GM23248 (cell line): ENCODE data around the gene CD1C. TPM values are rescaled to one million over a fixed set of nuclear protein-coding genes. Genes with fewer than 3 reads are reported as not detected.

ENCODE experiments used
- DNase-seq: peaks from one replicate; pipeline ENCODE4 v3.0.0-alpha.2; 2015
- H2AFZ ChIP-seq: fragments of 200-600 bp; sonication (generic); 2 replicates; pipeline ENCODE4 v1.6.1; 2016; ENCODE audit warnings: antibody characterized with exemption
- H3F3A ChIP-seq: fragments of 200-600 bp; sonication (generic); 2 replicates; pipeline ENCODE4 v1.6.1; 2016; ENCODE audit warnings: mild to moderate bottlenecking, antibody characterized with exemption, mixed run types; ENCODE audit not compliant: insufficient read depth
- H3K27ac ChIP-seq: fragments of 200-600 bp; sonication (generic); 2 replicates; pipeline ENCODE4 v1.5.1; 2016; ENCODE audit warnings: mild to moderate bottlenecking
- H3K27me3 ChIP-seq: fragments of 200-600 bp; sonication (generic); replicated peaks from 2 replicates; pipeline ENCODE4 v1.6.1; 2016; ENCODE audit warnings: mild to moderate bottlenecking; ENCODE audit not compliant: insufficient read depth
- H3K36me3 ChIP-seq: fragments of 200-600 bp; sonication (generic); 2 replicates; pipeline ENCODE4 v1.6.1; 2016; ENCODE audit warnings: low read depth, mild to moderate bottlenecking
- H3K4me1 ChIP-seq: fragments of 200-600 bp; sonication (generic); 2 replicates; pipeline ENCODE4 v1.6.1; 2016; ENCODE audit warnings: mild to moderate bottlenecking; ENCODE audit not compliant: insufficient read depth
- H3K4me2 ChIP-seq: fragments of 200-600 bp; sonication (generic); one replicate; pipeline ENCODE4 v1.6.1; 2016; ENCODE audit warnings: mild to moderate bottlenecking; ENCODE audit not compliant: unreplicated experiment
- H3K4me3 ChIP-seq: fragments of 200-600 bp; sonication (generic); 2 replicates; pipeline ENCODE4 v1.5.1; 2016; ENCODE audit warnings: mild to moderate bottlenecking
- H3K79me2 ChIP-seq: fragments of 200-600 bp; sonication (generic); 2 replicates; pipeline ENCODE4 v1.6.1; 2016; ENCODE audit warnings: mild to moderate bottlenecking; ENCODE audit not compliant: insufficient read depth
- H3K9ac ChIP-seq: fragments of 200-600 bp; sonication (generic); 2 replicates; pipeline ENCODE4 v1.6.1; 2016; ENCODE audit warnings: mild to moderate bottlenecking
- H3K9me2 ChIP-seq: fragments of 200-600 bp; sonication (generic); 2 replicates; pipeline ENCODE4 v1.6.1; 2016; ENCODE audit warnings: mixed run types, mild to moderate bottlenecking, moderate library complexity; ENCODE audit not compliant: insufficient read depth
- H3K9me3 ChIP-seq: fragments of 200-600 bp; sonication (generic); one replicate; pipeline ENCODE4 v1.6.1; 2017; ENCODE audit warnings: low read depth
- H4K20me1 ChIP-seq: fragments of 200-600 bp; sonication (generic); 2 replicates; pipeline ENCODE4 v1.6.0; 2016; ENCODE audit not compliant: insufficient read depth
- EZH2 ChIP-seq: fragments of 200-600 bp; sonication (generic); IDR thresholded peaks from 2 replicates; pipeline ENCODE4 v1.6.1; 2018; ENCODE audit warnings: antibody characterized with exemption, mild to moderate bottlenecking; ENCODE audit not compliant: insufficient read depth, poor library complexity, severe bottlenecking
- EZH2phosphoT487 ChIP-seq: fragments of 200-600 bp; sonication (generic); IDR thresholded peaks from 2 replicates; pipeline ENCODE4 v1.6.1; 2018; ENCODE audit warnings: antibody characterized with exemption, moderate library complexity, mild to moderate bottlenecking, low read depth; ENCODE audit not compliant: insufficient read depth
- WGBS, 2 experiments: methylation state at CpG; one replicate each; pipeline ENCODE4 v1.1.6; 2015 to 2017; ENCODE audit warnings: low lambda C conversion rate in 2 of 2, low coverage in 1 of 2; ENCODE audit errors: missing lambda C conversion rate in 2 of 2; 5-methylcytosine and 5-hydroxymethylcytosine counted together
- in situ Hi-C: fragments of 300-500 bp; cut with MboI; formaldehyde crosslinking; loops from 2 replicates; pipeline ENCODE4 v1.15.0; 2020
- polyA plus RNA-seq: library from polyadenylated mRNA; unstranded; fragments of >200 nt; fragmentation: Nextera tagmentation; extraction: Ambion mirVana; gene quantifications from 2 replicates; pipeline ENCODE4 v1.2.1, GENCODE V29; 2016
- total RNA-seq: library from RNA; depleted of rRNA; stranded (reverse); fragments of >200 nt; shearing (Covaris generic); gene quantifications from 2 replicates; pipeline ENCODE4 v1.2.3, GENCODE V29; 2014

Gene CD1C
- total and polyA plus RNA-seq, 2 experiments from 2014 or later = not detected

- no peaks in the 10 kb centered on the region for H3K36me3 ChIP-seq
- 19 to 31% methylated on average over 7 of the region's 7 CpGs for WGBS, 2 experiments
- no peaks in the 10 kb centered on the region for H4K20me1 ChIP-seq
- no peaks in the 10 kb centered on the region for H3K9me2 ChIP-seq
- no peak for DNase-seq
- H3K27ac ChIP-seq = no peak overlapping the region
- H3K4me2 ChIP-seq = no peak overlapping the region
- no peaks in the 10 kb centered on the region for H3F3A ChIP-seq
- no peaks in the 10 kb centered on the region for H3K27me3 ChIP-seq
- H3K79me2 ChIP-seq = no peaks in the 10 kb centered on the region
- TF ChIP-seq EZH2 = no peak
- no peak for TF ChIP-seq EZH2phosphoT487
- in situ Hi-C loops = no loop called here
- no peaks in the 10 kb centered on the region for H3K4me1 ChIP-seq
- no peak overlapping the region for H2AFZ ChIP-seq
- H3K9me3 ChIP-seq = no peaks in the 10 kb centered on the region
- no peak overlapping the region for H3K9ac ChIP-seq
- no peak overlapping the region for H3K4me3 ChIP-seq
Measured at GRCh38 chr1:158329300-158329699, 39.6 kb downstream of the CD1C start.

- Histone ChIP-seq H3K4me3 (no peak overlapping the region), H3K4me1 (no peaks in the 10 kb centered on the region), H3K27ac (no peak overlapping the region), H4K20me1 (no peaks in the 10 kb centered on the region), H3K9me3 (no peaks in the 10 kb centered on the region), H3K79me2 (no peaks in the 10 kb centered on the region), H3K27me3 (no peaks in the 10 kb centered on the region), H3K9ac (no peak overlapping the region), H3K36me3 (no peaks in the 10 kb centered on the region), H2AFZ (no peak overlapping the region), H3K4me2 (no peak overlapping the region), H3K9me2 (no peaks in the 10 kb centered on the region), H3F3A (no peaks in the 10 kb centered on the region)
- no peak for TF ChIP-seq EZH2phosphoT487
- in situ Hi-C loops = no loop called here
- DNase-seq = peak; percentile 13
- 22 to 29% methylated on average over 3 of the region's 3 CpGs for WGBS, 2 experiments
Measured at GRCh38 chr1:158329733-158330132, 40.0 kb downstream of the CD1C start.

- no peak overlapping the region for H3K9ac ChIP-seq
- no peaks in the 10 kb centered on the region for H3K27me3 ChIP-seq
- DNase-seq = no peak
- H3K4me1 ChIP-seq = no peaks in the 10 kb centered on the region
- no peaks in the 10 kb centered on the region for H3K36me3 ChIP-seq
- no peak for TF ChIP-seq EZH2
- TF ChIP-seq EZH2phosphoT487 = no peak
- H3K27ac ChIP-seq = no peak overlapping the region
- 25 to 26% methylated on average over 11 of the region's 11 CpGs for WGBS, 2 experiments
- H4K20me1 ChIP-seq = no peaks in the 10 kb centered on the region
- no peaks in the 10 kb centered on the region for H3K79me2 ChIP-seq
- H3F3A ChIP-seq = no peaks in the 10 kb centered on the region
- in situ Hi-C loops = no loop called here
- H3K4me2 ChIP-seq = no peak overlapping the region
- H3K9me3 ChIP-seq = no peaks in the 10 kb centered on the region
- H3K9me2 ChIP-seq = no peaks in the 10 kb centered on the region
- no peak overlapping the region for H2AFZ ChIP-seq
- no peak overlapping the region for H3K4me3 ChIP-seq
Measured at GRCh38 chr1:158330391-158331105, 40.8 kb downstream of the CD1C start.

GRCh38 chr1:158331106-158331425 lies 41.3 kb downstream of the CD1C start:
- no peak for DNase-seq
- no peak overlapping the region for H3K27ac ChIP-seq
- H3F3A ChIP-seq = no peaks in the 10 kb centered on the region
- no peaks in the 10 kb centered on the region for H3K36me3 ChIP-seq
- H3K4me1 ChIP-seq = no peaks in the 10 kb centered on the region
- H2AFZ ChIP-seq = no peak overlapping the region
- H3K9me3 ChIP-seq = no peaks in the 10 kb centered on the region
- H3K9me2 ChIP-seq = no peaks in the 10 kb centered on the region
- H4K20me1 ChIP-seq = no peaks in the 10 kb centered on the region
- TF ChIP-seq EZH2phosphoT487 (no peak), EZH2 (no peak)
- no peaks in the 10 kb centered on the region for H3K79me2 ChIP-seq
- no peak overlapping the region for H3K4me2 ChIP-seq
- H3K4me3 ChIP-seq = no peak overlapping the region
- 0 to 5% methylated on average over 1 of the region's 1 CpG for WGBS, 2 experiments
- no peak overlapping the region for H3K9ac ChIP-seq
- H3K27me3 ChIP-seq = no peaks in the 10 kb centered on the region
- in situ Hi-C loops = no loop called here
